Tibial nerve (tissue), 4 donors: ENCODE results near the gene MINDY4. TPM values are rescaled to one million over a fixed set of nuclear protein-coding genes. Genes with fewer than 3 reads are reported as not detected.

ENCODE experiments used
- DNase-seq, 2 donors: peaks; one replicate each; pipeline ENCODE4 v3.0.0-alpha.2; 2019; ENCODE audit warnings: low spot score in 2 of 2
- H3K27ac ChIP-seq, 4 donors: fragments of 200-600 bp; sonication (generic) in 3 of 4; one replicate each; pipeline ENCODE4 v1.5.1; 2017 to 2019; ENCODE audit warnings: mild to moderate bottlenecking in 1 of 4
- H3K27me3 ChIP-seq, 2 donors: fragments of 200-600 bp; sonication (generic) in 1 of 2; one replicate each; pipeline versions ENCODE4 v1.5.1 to v1.6.0; 2017 to 2019
- H3K36me3 ChIP-seq, 3 donors: fragments of 200-600 bp; sonication (generic); one replicate each; pipeline ENCODE4 v1.5.1; 2018 to 2019
- H3K4me1 ChIP-seq, 4 donors: fragments of 200-600 bp; sonication (generic) in 3 of 4; one replicate each; pipeline ENCODE4 v1.5.1; 2017 to 2019
- H3K4me3 ChIP-seq, 4 donors: fragments of 200-600 bp; sonication (generic) in 3 of 4; one replicate each; pipeline ENCODE4 v1.5.1; 2017 to 2019; ENCODE audit warnings: mild to moderate bottlenecking in 1 of 4, moderate library complexity in 1 of 4
- H3K9me3 ChIP-seq, 4 donors: fragments of 200-600 bp; sonication (generic) in 3 of 4; one replicate each; pipeline ENCODE4 v1.5.1; 2017 to 2019
- CTCF ChIP-seq, 5 experiments: fragments of 200-600 bp in 3 of 5; fragments of 450-650 bp in 2 of 5; sonication (generic) in 3 of 5; IDR thresholded peaks; one replicate each; pipeline ENCODE4 v1.5.1; 2016 to 2019; ENCODE audit warnings: antibody characterized with exemption in 5 of 5, mild to moderate bottlenecking in 3 of 5, moderate library complexity in 2 of 5
- EP300 ChIP-seq, 2 donors: sonication (generic); formaldehyde crosslinking; IDR thresholded peaks; one replicate each; pipeline ENCODE4 v1.6.1; 2017; ENCODE audit warnings: antibody characterized with exemption in 2 of 2, mild to moderate bottlenecking in 1 of 2
- POLR2A ChIP-seq, 2 donors: fragments of 450-650 bp; IDR thresholded peaks; one replicate each; pipeline ENCODE4 v1.6.1; 2017; ENCODE audit warnings: antibody characterized with exemption in 2 of 2, mild to moderate bottlenecking in 2 of 2, moderate library complexity in 2 of 2
- WGBS, 2 donors: methylation state at CpG; one replicate each; pipeline ENCODE4 v1.1.5; 2018; 5-methylcytosine and 5-hydroxymethylcytosine counted together
- total RNA-seq, 4 donors: library from RNA; depleted of rRNA; stranded (reverse); fragments of >200 nt; gene quantifications; one replicate each; pipeline ENCODE4 v1.1.0, GENCODE V29; 2016

MINDY4 gene
- total RNA-seq, 4 donors from 2014 or later: 17.1 to 21.6 (median 19.9) TPM

DNA sequence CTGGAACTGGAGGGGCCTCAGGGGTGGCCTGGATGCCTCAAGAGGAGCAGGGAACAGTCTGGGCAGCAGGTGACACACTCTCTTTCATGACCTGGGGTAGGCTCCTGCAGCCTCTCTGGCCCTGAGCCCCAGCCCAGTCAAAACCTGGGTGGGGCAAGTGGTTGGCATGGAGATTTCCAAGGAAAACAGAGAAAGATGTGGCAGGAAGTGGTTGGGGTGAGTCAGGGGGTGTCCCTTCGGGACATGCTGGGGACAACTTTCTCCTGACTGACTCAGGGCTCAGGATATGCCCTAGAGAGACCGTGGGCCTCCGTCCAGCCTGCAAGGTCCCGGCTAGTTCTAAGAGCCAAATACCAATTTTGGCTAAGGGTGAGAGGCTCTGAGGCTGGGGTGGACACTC, 143.4 kb downstream of the MINDY4 start:
- H3K4me1 ChIP-seq: peaks cover 0 to 94% (median 17%) of the 10 kb centered on the region in 4 donors
- 33 to 57% methylated on average over 4 of the region's 4 CpGs for WGBS, 2 donors
- TF ChIP-seq EP300 (IDR thresholded peaks at IDR 0.05) (no peak), CTCF (IDR thresholded peaks at IDR 0.05) (no peak)

DNA sequence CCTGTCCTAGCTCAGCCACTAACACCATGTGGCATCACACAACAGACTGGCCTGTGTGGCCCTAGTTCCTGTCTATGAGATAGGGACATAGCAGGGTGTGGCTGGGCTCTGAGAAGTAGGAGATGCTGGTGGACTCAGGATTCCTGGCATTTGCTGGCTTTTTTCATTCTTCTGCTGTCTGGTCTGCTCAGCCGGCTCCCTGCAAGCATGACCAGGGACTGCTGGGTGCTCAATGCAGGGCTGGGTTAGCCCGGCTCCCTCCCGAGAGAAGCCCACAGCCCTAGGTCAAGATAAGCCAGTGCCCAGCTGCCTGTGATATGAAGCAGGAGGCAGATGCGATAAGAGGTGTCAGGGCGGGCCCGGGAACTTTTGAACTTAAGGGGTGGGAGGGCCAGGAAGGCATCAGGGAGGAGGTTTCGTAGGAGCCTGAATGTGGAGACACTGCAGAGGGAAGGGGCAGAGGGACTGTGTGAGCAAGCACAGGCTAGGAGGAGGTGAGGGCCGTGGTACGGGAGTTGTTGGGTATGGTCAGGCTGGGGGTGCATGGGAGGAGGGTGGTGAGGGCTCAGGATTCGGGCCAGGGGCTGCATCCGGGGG, 143.9 kb downstream of the MINDY4 start:
- DNase-seq: no peak
- WGBS, 2 donors: 72 to 76% methylated on average over 11 of the region's 11 CpGs
- Histone ChIP-seq H3K27me3 (no peaks in the 10 kb centered on the region), H3K36me3 (no peaks in the 10 kb centered on the region), H3K4me1 (peaks cover 0 to 94% (median 17%) of the 10 kb centered on the region in 4 donors), H3K27ac (peak overlapping the region in 3 of 4 donors; percentile 56 to 78 (median 65)), H3K9me3 (no peaks in the 10 kb centered on the region), H3K4me3 (peak overlapping the region in 2 of 4 donors; percentile 0 to 49)
- TF ChIP-seq EP300 (IDR thresholded peaks at IDR 0.05): no peak
- no peak for TF ChIP-seq CTCF (IDR thresholded peaks at IDR 0.05)
- no peak for TF ChIP-seq POLR2A (IDR thresholded peaks at IDR 0.05)

More for the DNA sequence above, 143.4 kb downstream of the MINDY4 start:
- Histone ChIP-seq H3K9me3 (no peaks in the 10 kb centered on the region), H3K36me3 (no peaks in the 10 kb centered on the region), H3K27ac (peak overlapping the region in 3 of 4 donors; percentile 56 to 78 (median 65)), H3K27me3 (no peaks in the 10 kb centered on the region), H3K4me3 (peak overlapping the region in 3 of 4 donors; percentile 20 to 49 (median 31))
- no peak for DNase-seq

DNA sequence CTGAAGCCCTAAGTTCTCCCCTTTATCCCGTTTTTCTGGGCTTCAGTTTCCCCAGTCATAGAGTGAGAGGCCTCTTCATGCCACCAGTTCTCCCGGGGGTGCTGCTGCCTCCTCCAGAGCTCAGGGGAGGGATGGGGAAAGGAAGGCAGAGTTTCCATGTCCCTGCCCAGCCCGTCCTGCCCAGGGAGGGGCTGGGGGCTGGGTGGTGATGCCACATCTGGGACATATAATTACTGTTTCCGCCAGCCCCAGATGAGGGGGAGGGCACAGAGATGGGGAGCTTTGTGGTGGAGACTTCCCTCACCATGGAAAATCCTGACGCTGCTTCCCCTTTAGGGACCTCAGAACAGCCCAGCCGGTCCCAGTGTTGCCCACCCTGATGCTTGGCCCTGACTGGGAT, 144.5 kb downstream of the MINDY4 start:
- H3K4me1 ChIP-seq: peaks cover 0 to 94% (median 15%) of the 10 kb centered on the region in 4 donors
- H3K4me3 ChIP-seq: peak overlapping the region in 1 of 4 donors; percentile 49
- no peaks in the 10 kb centered on the region for H3K9me3 ChIP-seq

DNA sequence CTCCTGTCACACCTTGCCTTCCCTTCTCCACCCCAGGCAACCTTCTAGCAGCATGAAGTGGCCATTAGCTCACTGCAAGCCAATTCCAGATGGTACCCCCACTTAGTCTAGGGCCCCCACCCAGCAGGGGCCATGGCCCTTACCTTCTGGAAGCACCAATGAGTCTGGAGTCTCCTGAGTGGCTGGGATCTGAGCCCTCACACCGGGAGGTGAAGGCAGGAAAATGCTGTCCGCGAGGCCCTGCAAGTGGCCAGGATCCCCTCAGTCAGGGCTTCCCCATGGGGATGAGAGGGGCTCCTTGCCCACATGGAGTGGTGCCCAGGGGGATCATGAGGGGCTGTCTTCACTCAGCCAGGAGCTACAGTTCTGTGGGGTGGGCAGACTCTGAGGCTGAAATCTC, 145.0 kb downstream of the MINDY4 start:
- WGBS, 2 donors: 67 to 82% methylated on average over 3 of the region's 3 CpGs
- H3K4me1 ChIP-seq: peaks cover 0 to 94% (median 12%) of the 10 kb centered on the region in 4 donors
- no peak for DNase-seq

More for the DNA sequence above, 144.5 kb downstream of the MINDY4 start:
- no peak for DNase-seq
- no peaks in the 10 kb centered on the region for H3K36me3 ChIP-seq
- WGBS, 2 donors: 53 to 62% methylated on average over 6 of the region's 6 CpGs
- TF ChIP-seq EP300 (IDR thresholded peaks at IDR 0.05): no peak
- TF ChIP-seq CTCF (IDR thresholded peaks at IDR 0.05): no peak
- no peak for TF ChIP-seq POLR2A (IDR thresholded peaks at IDR 0.05)
- no peaks in the 10 kb centered on the region for H3K27me3 ChIP-seq
- peak overlapping the region in 3 of 4 donors; percentile 58 to 78 (median 65) for H3K27ac ChIP-seq

More for the DNA sequence above, 145.0 kb downstream of the MINDY4 start:
- Histone ChIP-seq H3K27ac (peak overlapping the region in 3 of 4 donors; percentile 58 to 78 (median 65)), H3K36me3 (no peaks in the 10 kb centered on the region), H3K9me3 (no peaks in the 10 kb centered on the region), H3K27me3 (no peaks in the 10 kb centered on the region), H3K4me3 (peak overlapping the region in 1 of 4 donors; percentile 49)
- TF ChIP-seq EP300 (IDR thresholded peaks at IDR 0.05): no peak
- TF ChIP-seq CTCF (IDR thresholded peaks at IDR 0.05): no peak
- TF ChIP-seq POLR2A (IDR thresholded peaks at IDR 0.05): no peak
